ENCODE measurements around the gene CHRM4.
"Not testable (repeated sequence)": the region's sequence is repeated elsewhere in the genome, so short reads cannot be mapped to it uniquely, and the experiment has no call there.

CHRM4 gene

GRCh38 chr11:46374815-46375214, 16.8 kb downstream of the CHRM4 start:
- H4K8ac ChIP-seq (ENCODE audit: low read depth, low read length), result no peak overlapping the region
- H3K27me3 ChIP-seq (ENCODE audit: insufficient read depth, low read length), result no peaks in the 10 kb centered on the region
- no peak overlapping the region for H3K18ac ChIP-seq (ENCODE audit: low read length)
- no peak overlapping the region for H2AFZ ChIP-seq (ENCODE audit: insufficient read depth, low read length, poor library complexity)
- H3K9me3 ChIP-seq (ENCODE audit: insufficient read depth, low read depth, low read length), result peaks cover 3% of the 10 kb centered on the region
- no peaks in the 10 kb centered on the region for H3K79me2 ChIP-seq (ENCODE audit: control insufficient read depth, insufficient read depth, low read length, poor library complexity)
- no peak overlapping the region for H3K14ac ChIP-seq (ENCODE audit: low read length)
- H3K4ac ChIP-seq (ENCODE audit: low read depth, low read length), result no peak overlapping the region
- H3K4me3 ChIP-seq (ENCODE audit: low read depth, low read length), result no peak overlapping the region
- no peak overlapping the region for H4K91ac ChIP-seq (ENCODE audit: low read depth, low read length)
- no peak overlapping the region for H2BK120ac ChIP-seq (ENCODE audit: insufficient read depth, low read length, poor library complexity)
- H3K36me3 ChIP-seq (ENCODE audit: control insufficient read depth in 1 of 2, insufficient read depth in 2 of 2, low read length in 2 of 2), result peaks cover 77 to 79% of the 10 kb centered on the region in 2 experiments
- no peak overlapping the region for H3K4me2 ChIP-seq (ENCODE audit: low read length)
- no peak for DNase-seq
- peaks cover 5 to 10% of the 10 kb centered on the region in 2 experiments for H3K4me1 ChIP-seq (ENCODE audit: control insufficient read depth in 1 of 2, insufficient read depth in 2 of 2, low read length in 2 of 2)
- H2BK5ac ChIP-seq (ENCODE audit: low read depth, low read length, poor library complexity), result no peak overlapping the region
- H4K12ac ChIP-seq (ENCODE audit: low read depth, low read length), result no peak overlapping the region
- no peak overlapping the region for H2AK5ac ChIP-seq (ENCODE audit: low read length)
- no peak overlapping the region for H3K27ac ChIP-seq (ENCODE audit: low read depth, low read length)
- no peak overlapping the region for H2BK12ac ChIP-seq (ENCODE audit: low read length)
- WGBS (ENCODE audit: extremely low coverage, insufficient coverage, insufficient read length), result no CpG with 5 or more reads among the region's 15 CpGs
- H3K23ac ChIP-seq (ENCODE audit: low read length), result no peak overlapping the region
- no peak overlapping the region for H3K9ac ChIP-seq (ENCODE audit: low read length)
- peaks cover 1% of the 10 kb centered on the region for H3K79me1 ChIP-seq (ENCODE audit: low read length)

GRCh38 chr11:46373787-46374740, 17.5 kb downstream of the CHRM4 start:
- Histone ChIP-seq H3K4ac (ENCODE audit: low read depth, low read length) (no peak overlapping the region), H3K4me1 (ENCODE audit: control insufficient read depth in 1 of 2, insufficient read depth in 2 of 2, low read length in 2 of 2) (peaks cover 2 to 12% of the 10 kb centered on the region in 2 experiments), H2AK5ac (ENCODE audit: low read length) (no peak overlapping the region), H3K27me3 (ENCODE audit: insufficient read depth, low read length) (no peaks in the 10 kb centered on the region), H3K4me3 (ENCODE audit: low read depth, low read length) (no peak overlapping the region), H2BK120ac (ENCODE audit: insufficient read depth, low read length, poor library complexity) (no peak overlapping the region), H2AFZ (ENCODE audit: insufficient read depth, low read length, poor library complexity) (no peak overlapping the region), H3K9ac (ENCODE audit: low read length) (no peak overlapping the region), H3K79me1 (ENCODE audit: low read length) (no peaks in the 10 kb centered on the region), H3K36me3 (ENCODE audit: control insufficient read depth in 1 of 2, insufficient read depth in 2 of 2, low read length in 2 of 2) (peaks cover 78 to 82% of the 10 kb centered on the region in 2 experiments), H3K79me2 (ENCODE audit: control insufficient read depth, insufficient read depth, low read length, poor library complexity) (no peaks in the 10 kb centered on the region), H3K23ac (ENCODE audit: low read length) (no peak overlapping the region), H4K8ac (ENCODE audit: low read depth, low read length) (no peak overlapping the region), H3K18ac (ENCODE audit: low read length) (no peak overlapping the region), H3K27ac (ENCODE audit: low read depth, low read length) (no peak overlapping the region), H4K12ac (ENCODE audit: low read depth, low read length) (no peak overlapping the region), H2BK12ac (ENCODE audit: low read length) (no peak overlapping the region), H4K91ac (ENCODE audit: low read depth, low read length) (no peak overlapping the region), H3K9me3 (ENCODE audit: insufficient read depth, low read depth, low read length) (peaks cover 3% of the 10 kb centered on the region), H2BK5ac (ENCODE audit: low read depth, low read length, poor library complexity) (no peak overlapping the region), H3K14ac (ENCODE audit: low read length) (no peak overlapping the region), H3K4me2 (ENCODE audit: low read length) (no peak overlapping the region)
- DNase-seq, result no peak
- WGBS (ENCODE audit: extremely low coverage, insufficient coverage, insufficient read length), result no CpG with 5 or more reads among the region's 30 CpGs

- not testable (repeated sequence) for H3K18ac ChIP-seq (ENCODE audit: low read length); H4K12ac ChIP-seq (ENCODE audit: low read depth, low read length); H2BK5ac ChIP-seq (ENCODE audit: low read depth, low read length, poor library complexity); H2AK5ac ChIP-seq (ENCODE audit: low read length); H3K27me3 ChIP-seq (ENCODE audit: insufficient read depth, low read length); H3K79me1 ChIP-seq (ENCODE audit: low read length); H3K9ac ChIP-seq (ENCODE audit: low read length); H3K79me2 ChIP-seq (ENCODE audit: control insufficient read depth, insufficient read depth, low read length, poor library complexity); H3K4ac ChIP-seq (ENCODE audit: low read depth, low read length); H3K4me1 ChIP-seq (ENCODE audit: control insufficient read depth in 1 of 2, insufficient read depth in 2 of 2, low read length in 2 of 2); DNase-seq; H3K4me2 ChIP-seq (ENCODE audit: low read length); H3K27ac ChIP-seq (ENCODE audit: low read depth, low read length); H2AFZ ChIP-seq (ENCODE audit: insufficient read depth, low read length, poor library complexity); H2BK120ac ChIP-seq (ENCODE audit: insufficient read depth, low read length, poor library complexity); H3K4me3 ChIP-seq (ENCODE audit: low read depth, low read length); H3K9me3 ChIP-seq (ENCODE audit: insufficient read depth, low read depth, low read length); H4K8ac ChIP-seq (ENCODE audit: low read depth, low read length); H3K14ac ChIP-seq (ENCODE audit: low read length); H2BK12ac ChIP-seq (ENCODE audit: low read length); H4K91ac ChIP-seq (ENCODE audit: low read depth, low read length); H3K23ac ChIP-seq (ENCODE audit: low read length)
- WGBS (ENCODE audit: extremely low coverage, insufficient coverage, insufficient read length), result no CpG with 5 or more reads among the region's 15 CpGs
- H3K36me3 ChIP-seq (ENCODE audit: control insufficient read depth in 1 of 2, insufficient read depth in 2 of 2, low read length in 2 of 2), result peaks cover 75 to 79% of the 10 kb centered on the region in 2 experiments
Measured at GRCh38 chr11:46372501-46372900, 19.1 kb downstream of the CHRM4 start.

- H2BK12ac ChIP-seq (ENCODE audit: low read length), result no peak overlapping the region
- no peak overlapping the region for H4K12ac ChIP-seq (ENCODE audit: low read depth, low read length)
- no peak overlapping the region for H3K4me2 ChIP-seq (ENCODE audit: low read length)
- H3K9ac ChIP-seq (ENCODE audit: low read length), result no peak overlapping the region
- no peak overlapping the region for H3K23ac ChIP-seq (ENCODE audit: low read length)
- no peaks in the 10 kb centered on the region for H3K79me1 ChIP-seq (ENCODE audit: low read length)
- H3K18ac ChIP-seq (ENCODE audit: low read length), result no peak overlapping the region
- no peak for DNase-seq
- no peak overlapping the region for H4K8ac ChIP-seq (ENCODE audit: low read depth, low read length)
- peaks cover 72 to 75% of the 10 kb centered on the region in 2 experiments for H3K36me3 ChIP-seq (ENCODE audit: control insufficient read depth in 1 of 2, insufficient read depth in 2 of 2, low read length in 2 of 2)
- H3K9me3 ChIP-seq (ENCODE audit: insufficient read depth, low read depth, low read length), result peaks cover 3% of the 10 kb centered on the region
- H3K4me1 ChIP-seq (ENCODE audit: control insufficient read depth in 1 of 2, insufficient read depth in 2 of 2, low read length in 2 of 2), result peaks cover 0 to 6% of the 10 kb centered on the region in 2 experiments
- H3K27me3 ChIP-seq (ENCODE audit: insufficient read depth, low read length), result no peaks in the 10 kb centered on the region
- no peak overlapping the region for H3K4me3 ChIP-seq (ENCODE audit: low read depth, low read length)
- H3K27ac ChIP-seq (ENCODE audit: low read depth, low read length), result no peak overlapping the region
- H3K14ac ChIP-seq (ENCODE audit: low read length), result no peak overlapping the region
- H2AK5ac ChIP-seq (ENCODE audit: low read length), result no peak overlapping the region
- no CpG with 5 or more reads among the region's 10 CpGs for WGBS (ENCODE audit: extremely low coverage, insufficient coverage, insufficient read length)
- no peak overlapping the region for H2BK120ac ChIP-seq (ENCODE audit: insufficient read depth, low read length, poor library complexity)
- H3K79me2 ChIP-seq (ENCODE audit: control insufficient read depth, insufficient read depth, low read length, poor library complexity), result no peaks in the 10 kb centered on the region
- H2AFZ ChIP-seq (ENCODE audit: insufficient read depth, low read length, poor library complexity), result no peak overlapping the region
- H4K91ac ChIP-seq (ENCODE audit: low read depth, low read length), result no peak overlapping the region
- no peak overlapping the region for H2BK5ac ChIP-seq (ENCODE audit: low read depth, low read length, poor library complexity)
- no peak overlapping the region for H3K4ac ChIP-seq (ENCODE audit: low read depth, low read length)
Measured at GRCh38 chr11:46372086-46372485, 19.5 kb downstream of the CHRM4 start.

All from trophoblast cell (in vitro differentiated cells and primary cell).